ENCODE data around the gene SAG. TPM values are rescaled to one million over a fixed set of nuclear protein-coding genes. Genes with fewer than 3 reads are reported as not detected.
A peak's percentile ranks its signal among the peaks of the same experiment; 100 is the strongest.
"Not testable (repeated sequence)": the region's sequence is repeated elsewhere in the genome, so short reads cannot be mapped to it uniquely, and the experiment has no call there.

Gene SAG
- total RNA-seq, 1 donor from 2014 or later: 0.82 TPM

- FAIRE-seq: no peak
- no peak for DNase-seq (ENCODE audit: low spot score in 2 of 2)
Measured at GRCh38 chr2:233328922-233329321, 21.3 kb downstream of the SAG start.

DNA sequence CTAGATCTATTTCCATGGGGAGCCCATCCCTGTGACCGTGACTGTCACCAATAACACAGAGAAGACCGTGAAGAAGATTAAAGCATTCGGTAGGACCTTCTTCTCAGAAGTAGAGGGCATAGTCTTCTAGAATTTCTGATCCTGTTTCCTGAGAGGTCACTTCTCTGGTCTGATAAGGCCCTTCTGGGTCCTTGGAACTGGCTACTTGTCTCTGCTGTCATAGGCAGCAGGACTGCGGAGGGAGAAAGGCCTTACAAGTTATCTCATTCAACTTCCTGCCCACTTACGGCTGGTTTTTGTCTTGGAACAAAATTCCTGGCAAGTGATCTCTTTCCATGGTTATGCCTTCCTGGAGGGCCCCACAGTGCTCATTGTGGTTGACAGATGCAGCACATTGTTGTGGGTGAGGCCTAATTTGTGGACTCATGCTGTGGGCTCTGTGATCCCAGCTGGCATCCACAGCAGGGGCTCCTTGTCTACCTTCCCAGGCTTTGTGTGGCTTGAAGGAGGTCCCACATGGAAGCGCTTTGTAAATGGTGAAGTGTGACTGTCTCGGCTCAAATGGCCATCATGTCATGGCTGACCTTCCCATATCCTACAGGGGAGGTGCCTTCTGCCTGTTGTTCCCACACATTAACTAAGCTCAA is 22.0 kb downstream of the SAG start:
- DNase-seq (ENCODE audit: low spot score in 2 of 2): no peak
- FAIRE-seq: no peak

GRCh38 chr2:233331536-233331935 is 23.9 kb downstream of the SAG start:
- FAIRE-seq: no peak
- no peak for DNase-seq (ENCODE audit: low spot score in 2 of 2)

DNA sequence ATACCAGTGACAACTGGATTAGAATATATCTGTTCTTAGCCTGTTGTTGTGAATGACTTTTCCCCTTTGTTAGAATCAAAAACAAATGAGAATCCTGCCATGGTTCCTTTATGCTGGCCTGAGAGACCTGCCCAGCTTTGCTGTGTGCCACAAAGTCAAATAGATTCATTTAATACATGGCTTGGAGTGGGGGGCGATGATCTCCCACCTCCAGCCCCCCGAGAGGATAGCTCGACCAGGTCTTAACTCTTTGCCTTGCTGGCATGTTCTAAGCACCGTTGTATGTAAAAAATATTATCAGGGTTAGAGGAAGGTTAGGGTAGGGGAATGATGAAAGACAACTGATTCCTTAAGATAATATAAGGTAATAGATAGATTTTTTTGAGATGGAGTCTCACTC is 24.5 kb downstream of the SAG start:
- no peak for FAIRE-seq
- no peak for DNase-seq (ENCODE audit: low spot score in 2 of 2)

DNA sequence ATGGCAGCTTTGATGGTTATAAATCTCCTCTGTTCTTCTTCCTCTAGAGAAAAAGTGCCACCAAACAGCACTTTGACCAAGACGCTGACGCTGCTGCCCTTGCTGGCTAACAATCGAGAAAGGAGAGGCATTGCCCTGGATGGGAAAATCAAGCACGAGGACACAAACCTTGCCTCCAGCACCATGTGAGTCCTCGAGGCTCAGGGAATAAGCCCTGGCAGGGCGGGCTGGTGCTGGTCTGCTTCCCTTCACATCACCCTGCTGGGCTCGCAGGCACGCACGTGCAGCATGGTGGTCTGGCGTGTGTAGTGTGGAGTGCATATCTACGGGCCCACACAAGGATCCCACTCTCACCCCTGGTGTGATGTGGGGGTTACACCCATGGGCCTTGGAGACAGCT is 27.3 kb downstream of the SAG start:
- DNase-seq (ENCODE audit: low spot score in 2 of 2) (no peak), FAIRE-seq (no peak)

GRCh38 chr2:233336091-233336490 is 28.5 kb downstream of the SAG start:
- not testable (repeated sequence) for FAIRE-seq; DNase-seq (ENCODE audit: low spot score in 2 of 2)

- FAIRE-seq: no peak
Measured at GRCh38 chr2:233336541-233336940, 28.9 kb downstream of the SAG start.

GRCh38 chr2:233338046-233338445 is 30.4 kb downstream of the SAG start:
- FAIRE-seq: no peak
- no peak for DNase-seq (ENCODE audit: low spot score in 2 of 2)

More at GRCh38 chr2:233336541-233336940, 28.9 kb downstream of the SAG start:
- DNase-seq (ENCODE audit: low spot score in 2 of 2): no peak

GRCh38 chr2:233338812-233339368 is 31.3 kb downstream of the SAG start:
- FAIRE-seq: no peak
- no peak for DNase-seq (ENCODE audit: low spot score in 2 of 2)

DNA sequence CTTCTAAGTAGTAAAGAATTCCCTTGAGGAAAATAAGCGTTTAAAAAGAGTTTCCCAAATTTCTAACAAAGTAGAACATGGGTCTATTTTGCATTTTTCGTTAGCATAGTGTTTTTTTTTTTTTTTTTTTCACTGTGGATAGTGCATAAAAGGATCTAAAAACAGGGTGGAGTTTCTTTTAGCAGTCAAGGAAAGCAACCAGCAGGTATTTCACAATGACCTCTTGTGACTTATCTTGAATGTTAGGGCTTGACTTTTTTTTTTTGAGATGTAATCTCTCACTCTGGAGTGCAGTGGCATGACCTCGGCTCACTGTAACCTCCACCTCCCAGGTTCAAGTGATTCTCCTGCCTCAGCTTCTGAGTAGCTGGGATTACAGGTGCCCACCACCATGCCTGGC is 31.8 kb downstream of the SAG start:
- FAIRE-seq (no peak), DNase-seq (ENCODE audit: low spot score in 2 of 2) (no peak)

DNA sequence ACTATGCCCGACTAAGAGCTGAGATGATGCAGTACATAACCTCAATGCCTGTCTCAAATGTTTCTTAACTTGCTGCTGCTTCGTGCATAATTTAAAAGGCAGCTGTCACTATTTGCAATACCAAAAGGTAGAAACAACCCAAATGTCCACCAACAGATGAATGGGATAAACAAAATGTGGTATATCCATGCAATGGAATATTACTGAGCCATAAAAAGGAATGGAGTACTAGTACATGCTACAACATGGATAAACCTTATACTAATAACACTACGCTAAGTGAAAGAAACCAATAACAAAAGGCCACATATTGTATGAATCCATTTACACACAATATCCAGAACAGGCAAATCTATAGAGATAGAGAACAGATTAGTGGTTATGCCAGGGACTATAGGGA is 33.7 kb downstream of the SAG start:
- no peak for FAIRE-seq
- no peak for DNase-seq (ENCODE audit: low spot score in 2 of 2)

DNA sequence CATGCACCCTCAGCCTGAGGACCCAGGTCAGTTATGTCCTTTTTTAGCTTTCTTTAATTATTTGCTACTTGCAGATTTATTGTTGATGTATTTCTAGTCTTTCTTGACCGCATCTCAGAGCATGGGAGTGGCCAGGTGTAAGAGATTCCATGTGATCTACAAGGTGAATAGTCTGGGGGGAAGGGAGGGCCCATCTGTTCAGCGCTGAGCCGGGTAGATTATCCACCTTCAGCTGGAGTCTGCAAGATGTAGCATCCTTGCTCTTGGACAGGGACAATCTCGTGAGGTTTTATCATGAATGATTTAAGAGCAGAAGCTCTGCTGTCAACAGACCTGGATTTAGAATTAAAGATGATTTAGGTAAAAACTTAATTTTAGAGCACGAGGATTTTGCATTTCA is 34.7 kb downstream of the SAG start:
- DNase-seq (ENCODE audit: low spot score in 2 of 2): no peak
- FAIRE-seq: no peak

DNA sequence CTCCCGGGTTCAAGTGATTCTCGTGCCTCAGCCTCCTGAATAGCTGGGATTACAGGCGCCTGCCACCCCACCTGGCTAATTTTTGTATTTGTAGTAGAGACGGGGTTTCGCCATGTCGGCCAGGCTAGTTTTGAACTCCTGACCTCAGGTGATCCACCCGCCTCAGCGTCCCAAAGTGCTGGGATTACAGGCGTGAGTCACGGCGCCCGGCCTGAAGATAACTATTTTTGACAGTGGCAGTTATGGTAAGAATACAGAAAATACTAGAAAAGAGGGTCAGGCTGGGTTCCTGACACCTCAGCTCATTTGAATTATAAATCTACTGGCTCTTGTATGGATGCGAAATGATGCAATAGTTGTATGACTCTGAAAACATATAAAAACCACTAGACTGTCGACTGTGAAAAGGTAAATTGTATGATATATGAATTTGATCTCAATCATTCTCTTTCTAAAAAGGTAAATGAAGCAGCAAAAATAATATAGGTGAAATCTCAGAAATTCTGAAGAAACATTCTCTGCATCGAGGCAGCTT is 35.6 kb downstream of the SAG start:
- FAIRE-seq (no peak), DNase-seq (ENCODE audit: low spot score in 2 of 2) (no peak)

GRCh38 chr2:233346376-233346775 is 38.8 kb downstream of the SAG start:
- FAIRE-seq (no peak), DNase-seq (ENCODE audit: low spot score in 2 of 2) (no peak)

- no peak for DNase-seq (ENCODE audit: low spot score in 2 of 2)
- FAIRE-seq: no peak
Measured at GRCh38 chr2:233346930-233347329, 39.3 kb downstream of the SAG start.

GRCh38 chr2:233349005-233349998 is 41.7 kb downstream of the SAG start:
- FAIRE-seq (no peak), DNase-seq (ENCODE audit: low spot score in 2 of 2) (peak; percentile 51 to 57)

GRCh38 chr2:233350708-233351107 is 43.1 kb downstream of the SAG start:
- DNase-seq (ENCODE audit: low spot score in 2 of 2) (peak in 1 of 2 donors; percentile 73), FAIRE-seq (no peak)

DNA sequence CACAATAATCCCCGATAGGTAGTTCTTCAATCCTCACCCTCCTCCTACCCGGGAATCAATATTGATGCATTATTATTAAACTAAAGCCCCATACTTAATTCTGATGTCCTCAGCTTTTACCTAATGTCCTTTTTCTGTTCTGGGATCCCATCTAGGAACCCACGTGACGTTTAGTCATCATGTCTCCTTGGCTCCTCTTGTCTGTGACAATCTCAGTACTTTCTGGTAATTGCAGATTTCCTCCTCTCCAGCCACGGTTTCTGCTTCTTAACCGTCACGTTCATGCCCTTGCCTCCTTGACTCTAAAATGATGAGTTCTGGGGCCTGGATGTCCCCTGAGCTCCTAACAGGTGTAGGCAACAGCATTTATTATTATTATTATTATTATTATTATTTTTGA is 43.8 kb downstream of the SAG start:
- FAIRE-seq (no peak), DNase-seq (ENCODE audit: low spot score in 2 of 2) (no peak)

DNA sequence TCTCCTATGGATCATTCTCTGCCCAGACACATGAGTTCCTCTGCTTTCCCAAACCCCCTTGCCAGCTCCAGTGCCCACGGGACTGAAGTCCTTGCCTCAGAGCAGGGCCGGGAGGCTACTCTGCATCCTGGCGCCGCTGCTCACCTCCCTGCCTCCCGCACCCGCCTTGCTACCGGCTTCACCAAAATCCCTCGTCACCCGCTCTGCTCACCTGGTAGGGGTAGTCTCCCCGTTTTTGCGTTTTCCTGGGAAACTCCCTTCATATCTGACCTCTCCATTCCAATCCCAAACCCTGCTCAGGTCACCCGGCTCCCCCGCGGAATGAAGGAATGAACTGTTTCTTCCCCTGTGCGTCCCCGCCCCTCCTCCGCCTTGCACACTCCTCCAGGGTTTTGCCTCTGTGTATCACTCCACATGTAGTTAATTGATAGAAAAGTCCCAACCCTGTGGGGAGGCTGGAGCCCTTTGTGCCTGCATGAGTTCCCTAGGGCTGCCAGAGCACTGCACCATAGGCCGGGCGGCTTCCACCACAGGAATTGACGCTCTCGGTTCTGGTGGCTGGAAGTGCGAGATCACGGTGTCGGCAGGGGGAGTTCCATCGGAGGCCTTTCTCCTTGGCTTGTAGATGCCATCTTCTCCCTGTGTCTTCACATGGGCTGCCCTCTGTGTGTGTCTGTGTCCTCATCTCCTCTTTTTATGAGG is 44.7 kb downstream of the SAG start:
- FAIRE-seq (no peak), DNase-seq (ENCODE audit: low spot score in 2 of 2) (no peak)

DNA sequence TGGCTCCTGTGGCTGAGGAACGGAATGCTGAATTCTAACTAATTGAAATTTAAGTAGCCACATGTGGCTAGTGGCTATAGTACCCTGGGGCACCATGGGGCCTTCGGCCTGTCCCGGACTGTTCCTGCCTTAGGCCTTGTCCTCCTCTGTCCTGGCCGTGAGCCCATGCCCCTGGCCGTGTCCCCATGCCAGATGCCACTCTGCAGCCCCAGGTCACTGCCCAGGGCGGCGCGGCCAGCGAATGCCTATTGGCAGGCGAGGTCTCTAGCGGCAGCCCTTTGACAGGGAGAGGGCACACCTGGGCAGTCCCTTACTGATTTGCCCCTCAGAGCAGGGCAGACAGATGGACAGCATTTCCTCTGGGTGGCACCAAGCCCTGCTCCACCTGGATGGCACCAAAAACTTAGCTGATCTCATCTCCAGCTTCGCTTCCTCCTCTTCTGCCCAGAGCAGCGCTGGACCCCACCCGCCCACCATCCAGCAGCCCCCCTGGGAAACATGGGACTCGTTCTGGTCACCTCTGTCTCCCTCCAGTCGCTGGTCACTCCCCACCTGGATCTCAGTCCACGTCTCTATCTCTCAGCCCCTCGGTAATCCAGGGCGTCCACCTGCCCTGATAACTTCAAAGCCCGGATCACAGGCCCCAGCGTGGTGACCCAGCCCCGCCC is 45.6 kb downstream of the SAG start:
- no peak for DNase-seq (ENCODE audit: low spot score in 2 of 2)
- FAIRE-seq: no peak

Data from frontal cortex (tissue), 4 donors.